A549 (cell line): ENCODE results near the gene SLC39A11. TPM values are rescaled to one million over a fixed set of nuclear protein-coding genes. Genes with fewer than 3 reads are reported as not detected.

ENCODE experiments used
- ATAC-seq, 2 experiments: fragments of 200-7000 bp in 1 of 2; fragments of >200 bp in 1 of 2; cut with Nextera tagmentation in 1 of 2; cut with Tn5 transposase in 1 of 2; 3 replicates each; pipeline versions ENCODE4 v1.8.0 to v1.9.1; 2018 to 2020; ENCODE audit warnings: mild to moderate bottlenecking in 1 of 2, moderate library complexity in 1 of 2
- CTCF ChIA-PET: fragments of 300-600 bp; sonication (Branson Sonifier 250); formaldehyde crosslinking; extraction: SDS; loops from one replicate; lab custom pipeline; 2021; ENCODE audit warnings: antibody characterized with exemption, inconsistent platforms; lab: Yijun Ruan, JAX
- POLR2A ChIA-PET: fragments of 350-600 bp; formaldehyde crosslinking; extraction: SDS; loops from one replicate; lab custom pipeline; 2021; ENCODE audit warnings: antibody characterized with exemption, inconsistent platforms; lab: Yijun Ruan, JAX
- DNase-seq, 2 experiments: peaks; one replicate each; pipeline versions ENCODE4 v3.0.0 to v3.0.0-alpha.2; 2011 to 2016; ENCODE audit warnings: low read depth in 1 of 2, low spot score in 1 of 2
- FAIRE-seq: peaks from 2 replicates; lab custom pipeline; 2011; peaks lifted over from hg19 to GRCh38; lab: Jason Lieb, UNC
- H3K27ac ChIP-seq, 2 experiments: fragments of >200 bp; sonication (Bioruptor Twin); formaldehyde crosslinking; 3 replicates each; pipeline ENCODE4 v1.5.1; 2016 to 2017
- H3K4me1 ChIP-seq: fragments of >200 bp; sonication (Bioruptor Twin); formaldehyde crosslinking; 3 replicates; pipeline ENCODE4 v1.6.1; 2016
- H3K4me2 ChIP-seq: fragments of >200 bp; sonication (Bioruptor Twin); formaldehyde crosslinking; 3 replicates; pipeline ENCODE4 v1.6.1; 2016
- H3K4me3 ChIP-seq: fragments of >200 bp; sonication (Bioruptor Twin); formaldehyde crosslinking; 3 replicates; pipeline ENCODE4 v1.5.1; 2016
- H3K9me3 ChIP-seq: fragments of >200 bp; sonication (Bioruptor Twin); formaldehyde crosslinking; 3 replicates; pipeline ENCODE4 v1.6.1; 2016
- BHLHE40 ChIP-seq: IDR thresholded peaks from 2 replicates; pipeline ENCODE4 v1.6.1; 2012; ENCODE audit warnings: low read depth, low read length, inconsistent platforms
- CTCF ChIP-seq: fragments of >200 bp; sonication (Bioruptor Twin); formaldehyde crosslinking; IDR thresholded peaks from 3 replicates; pipeline ENCODE4 v1.5.1; 2016
- EHF ChIP-seq: fragments of 250-450 bp; sonication (Bioruptor Pico); IDR thresholded peaks from 2 replicates; pipeline ENCODE4 v1.5.0; 2020; ENCODE audit warnings: mild to moderate bottlenecking
- FOSB ChIP-seq: fragments of 250-450 bp; sonication (Bioruptor Pico); IDR thresholded peaks from 2 replicates; pipeline ENCODE4 v1.5.0; 2020; ENCODE audit warnings: mild to moderate bottlenecking, moderate library complexity
- HES2 ChIP-seq: fragments of >200 bp; sonication (Bioruptor Twin); formaldehyde crosslinking; IDR thresholded peaks from 2 replicates; pipeline ENCODE4 v1.6.1; 2016
- JUN ChIP-seq, 2 experiments: fragments of >200 bp; sonication (Bioruptor Twin); formaldehyde crosslinking; IDR thresholded peaks; 2 replicates in 1 of 2; 3 replicates in 1 of 2; pipeline ENCODE4 v1.6.1; 2016 to 2017
- KDM1A ChIP-seq: fragments of 200-600 bp; sonication (generic); IDR thresholded peaks from 2 replicates; pipeline ENCODE4 v1.6.1; 2016; ENCODE audit warnings: low read depth, mild to moderate bottlenecking
- MAFK ChIP-seq: fragments of 450-650 bp; IDR thresholded peaks from 2 replicates; pipeline ENCODE4 v1.6.1; 2014; ENCODE audit not compliant: partially characterized antibody
- NFE2L2 ChIP-seq: fragments of 150-350 bp; conservative IDR thresholded peaks from 2 replicates; pipeline ENCODE4 v1.6.1; 2014; ENCODE audit warnings: low read length
- NPAS2 ChIP-seq: fragments of 250-450 bp; sonication (Bioruptor Pico); IDR thresholded peaks from 2 replicates; pipeline ENCODE4 v1.8.0; 2022; ENCODE audit warnings: mild to moderate bottlenecking, moderate library complexity, borderline replicate concordance
- NR3C1 ChIP-seq: fragments of >200 bp; sonication (Bioruptor Twin); formaldehyde crosslinking; IDR thresholded peaks from 3 replicates; pipeline ENCODE4 v1.6.1; 2017
- PBX3 ChIP-seq: IDR thresholded peaks from 2 replicates; pipeline ENCODE4 v1.6.1; 2012
- POLR2AphosphoS2 ChIP-seq: conservative IDR thresholded peaks from 2 replicates; pipeline ENCODE4 v1.6.1; 2012; ENCODE audit warnings: low read length, improper control_type of control experiment, inconsistent platforms
- RARB ChIP-seq: fragments of 250-450 bp; sonication (Bioruptor Pico); IDR thresholded peaks from 2 replicates; pipeline ENCODE4 v1.8.0; 2021; ENCODE audit warnings: mild to moderate bottlenecking, moderate library complexity
- RFX5 ChIP-seq: fragments of 450-650 bp; IDR thresholded peaks from 2 replicates; pipeline ENCODE4 v1.7.1; 2014; ENCODE audit warnings: antibody characterized with exemption, mild to moderate bottlenecking, moderate library complexity
- RNF2 ChIP-seq: fragments of 200-600 bp; sonication (generic); IDR thresholded peaks from 2 replicates; pipeline ENCODE4 v1.6.1; 2016; ENCODE audit warnings: low read depth, mild to moderate bottlenecking, antibody characterized with exemption, moderate library complexity, borderline replicate concordance
- SMC3 ChIP-seq: fragments of >200 bp; sonication (Bioruptor Twin); formaldehyde crosslinking; IDR thresholded peaks from 3 replicates; pipeline ENCODE4 v1.6.1; 2018; ENCODE audit warnings: inconsistent platforms
- TFCP2L1 ChIP-seq: fragments of 250-450 bp; sonication (Bioruptor Pico); IDR thresholded peaks from 2 replicates; pipeline ENCODE4 v1.5.0; 2021; ENCODE audit warnings: mild to moderate bottlenecking
- TP53 ChIP-seq: fragments of 250-450 bp; sonication (Bioruptor Pico); IDR thresholded peaks from 2 replicates; pipeline ENCODE4 v1.5.0; 2021; ENCODE audit warnings: mild to moderate bottlenecking, moderate library complexity
- ZFP36 ChIP-seq: fragments of 450-650 bp; IDR thresholded peaks from 2 replicates; pipeline ENCODE4 v1.6.1; 2014; ENCODE audit warnings: borderline replicate concordance; ENCODE audit not compliant: partially characterized antibody
- ZNF302 ChIP-seq: fragments of 250-450 bp; sonication (Bioruptor Pico); IDR thresholded peaks from 2 replicates; pipeline ENCODE4 v1.9.0; 2021; ENCODE audit warnings: inconsistent platforms, mild to moderate bottlenecking, moderate library complexity
- ZSCAN20 ChIP-seq: fragments of 250-450 bp; sonication (Bioruptor Pico); IDR thresholded peaks from 2 replicates; pipeline ENCODE4 v1.8.0; 2022; ENCODE audit warnings: mild to moderate bottlenecking, moderate library complexity
- WGBS: methylation state at CpG from one replicate; pipeline ENCODE4 v1.1.6; 2017; ENCODE audit errors: missing lambda C conversion rate; 5-methylcytosine and 5-hydroxymethylcytosine counted together
- polyA plus RNA-seq, 4 experiments: library from polyadenylated mRNA; depleted of rRNA in 3 of 4; stranded (reverse); fragments of >200 nt; fragmentation: RNase III in 1 of 4; extraction: RNeasy Plus Mini Kit Qiagen cat#74134 plus additional on column Dnase treatment in 1 of 4; gene quantifications; 2 replicates in 3 of 4; 3 replicates in 1 of 4; pipeline ENCODE4 v1.2.3, GENCODE V29; 2011 to 2017

Gene SLC39A11
- polyA plus RNA-seq, 2 of the 4 experiments (the other 2 are of a cell fraction): 18.4 to 25.2 TPM

GRCh38 chr17:72794152-72794551, 298.3 kb downstream of the SLC39A11 start:
- FAIRE-seq (no peak), ATAC-seq (no peak), DNase-seq (no peak)
- 76% methylated on average over 5 of the region's 5 CpGs for WGBS
- CTCF ChIA-PET: interaction anchor here (1.0 to 1.6 kb wide), 3 partner anchors 21 to 362 kb away, joined by 3 to 5 read pairs (median 3); no protein-coding TSS in a partner anchor
- no peak for TF ChIP-seq TFCP2L1 (CRISPR knock-in tag)
- no peak for TF ChIP-seq RARB (CRISPR knock-in tag)
- no peak for TF ChIP-seq ZSCAN20 (CRISPR knock-in tag)
- TF ChIP-seq ZFP36: no peak
- no peak for TF ChIP-seq PBX3
- TF ChIP-seq BHLHE40: no peak
- no peak for TF ChIP-seq FOSB (CRISPR knock-in tag)
- TF ChIP-seq EHF (CRISPR knock-in tag): no peak
- TF ChIP-seq POLR2AphosphoS2: no peak
- TF ChIP-seq JUN (IDR thresholded peaks at IDR 0.05): no peak
- no peak for TF ChIP-seq HES2
- no peak for TF ChIP-seq KDM1A
- no peak for TF ChIP-seq RFX5
- TF ChIP-seq SMC3: no peak
- no peak for TF ChIP-seq TP53 (CRISPR knock-in tag)
- no peak for TF ChIP-seq ZNF302 (CRISPR knock-in tag)
- no peak for TF ChIP-seq NR3C1
- TF ChIP-seq NPAS2 (CRISPR knock-in tag): no peak
- H3K4me2 ChIP-seq: no peak overlapping the region
- POLR2A ChIA-PET: no interaction called here
- no peak overlapping the region for H3K27ac ChIP-seq
- peaks cover 1% of the 10 kb centered on the region; the same call in 1 of the 3 replicates for H3K4me1 ChIP-seq
- H3K4me3 ChIP-seq: no peak overlapping the region
- H3K9me3 ChIP-seq: peaks cover 29% of the 10 kb centered on the region; the same call in 2 of the 3 replicates

- FAIRE-seq: no peak
- no peak for TF ChIP-seq MAFK
- no peak for TF ChIP-seq RARB (CRISPR knock-in tag)
- no peak for TF ChIP-seq NFE2L2
- no peak for TF ChIP-seq RNF2
- TF ChIP-seq PBX3: no peak
- TF ChIP-seq CTCF: no peak
- CTCF ChIA-PET: no interaction called here
Observed at GRCh38 chr17:72792771-72793170, 299.7 kb downstream of the SLC39A11 start.

More at GRCh38 chr17:72792771-72793170, 299.7 kb downstream of the SLC39A11 start:
- DNase-seq (no peak), ATAC-seq (no peak)
- peaks cover 29% of the 10 kb centered on the region; the same call in 2 of the 3 replicates for H3K9me3 ChIP-seq
- no peak overlapping the region for H3K4me3 ChIP-seq
- POLR2A ChIA-PET: no interaction called here
- no peak overlapping the region for H3K4me2 ChIP-seq
- 79% methylated on average over 5 of the region's 5 CpGs for whole genome bisulfite sequencing
- peaks cover 5% of the 10 kb centered on the region; the same call in 1 of the 3 replicates for H3K4me1 ChIP-seq
- H3K27ac ChIP-seq: no peak overlapping the region
